HEK293 (cell line): Measurements from ENCODE around the gene ANKRD11.

Experiments used
- CTCF ChIP-seq: fragments of 450-650 bp; formaldehyde crosslinking; IDR thresholded peaks from 2 replicates; pipeline ENCODE4 v1.5.1; 2016; ENCODE audit warnings: missing biosample characterization, missing genetic modification characterization
- TF ChIP-seq, protein P1 (sequence below): fragments of 450-650 bp; formaldehyde crosslinking; IDR thresholded peaks from 2 replicates; pipeline ENCODE4 v1.5.1; 2017; ENCODE audit warnings: missing biosample characterization, mild to moderate bottlenecking, missing genetic modification characterization, moderate library complexity

- no peak for TF ChIP-seq CTCF (tag by site-specific recombination)
- TF ChIP-seq, protein P1, sequence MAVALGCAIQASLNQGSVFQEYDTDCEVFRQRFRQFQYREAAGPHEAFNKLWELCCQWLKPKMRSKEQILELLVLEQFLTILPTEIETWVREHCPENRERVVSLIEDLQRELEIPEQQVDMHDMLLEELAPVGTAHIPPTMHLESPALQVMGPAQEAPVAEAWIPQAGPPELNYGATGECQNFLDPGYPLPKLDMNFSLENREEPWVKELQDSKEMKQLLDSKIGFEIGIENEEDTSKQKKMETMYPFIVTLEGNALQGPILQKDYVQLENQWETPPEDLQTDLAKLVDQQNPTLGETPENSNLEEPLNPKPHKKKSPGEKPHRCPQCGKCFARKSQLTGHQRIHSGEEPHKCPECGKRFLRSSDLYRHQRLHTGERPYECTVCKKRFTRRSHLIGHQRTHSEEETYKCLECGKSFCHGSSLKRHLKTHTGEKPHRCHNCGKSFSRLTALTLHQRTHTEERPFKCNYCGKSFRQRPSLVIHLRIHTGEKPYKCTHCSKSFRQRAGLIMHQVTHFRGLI (tag by site-specific recombination), result no peak
Observed at GRCh38 chr16:89317101-89317671, 173.2 kb downstream of the ANKRD11 start.
